K562 treated with DMSO at 1 percent for 24 hours (cell line): ENCODE data around the gene C10orf53. TPM values are rescaled to one million over a fixed set of nuclear protein-coding genes. Genes with fewer than 3 reads are reported as not detected.

ENCODE experiments used
- total RNA-seq: library from RNA; unstranded; fragments of 300-600 nt; gene quantifications from 2 replicates; pipeline ENCODE4 v1.2.3, GENCODE V29; 2022; ENCODE audit warnings: low read depth; ENCODE audit not compliant: insufficient read depth

Gene C10orf53, protein sequence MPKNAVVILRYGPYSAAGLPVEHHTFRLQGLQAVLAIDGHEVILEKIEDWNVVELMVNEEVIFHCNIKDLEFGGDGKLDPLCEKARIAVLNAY
- not detected in 2 replicates for total RNA-seq

DNA sequence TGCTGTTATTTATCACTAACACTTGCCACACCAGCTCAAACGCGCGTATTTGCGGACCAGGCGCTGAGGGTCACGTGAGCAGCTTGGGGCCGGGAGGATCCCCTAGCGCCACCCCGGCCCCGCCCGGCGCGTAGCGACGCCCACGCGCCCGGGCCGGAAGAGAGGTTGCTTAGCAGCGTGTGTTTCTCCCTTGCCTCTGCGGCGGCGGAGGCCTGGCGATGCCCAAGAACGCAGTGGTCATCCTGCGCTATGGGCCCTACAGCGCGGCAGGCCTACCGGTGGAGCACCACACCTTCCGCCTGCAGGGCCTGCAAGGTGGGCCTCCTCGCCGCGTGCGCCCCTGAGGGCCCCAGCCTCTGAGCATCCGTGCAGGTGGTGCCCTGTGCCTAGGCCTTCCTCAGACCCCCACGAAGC is at the start of gene C10orf53:
C10orf53 (plus strand) TSS at position 172 of the 414 bp plus-strand sequence; CDS start at position 219, 47 bp downstream.

Other genes starting within 250 kb of the C10orf53 start
- gene ERCC6, start 140.5 kb upstream of the C10orf53 start, total RNA-seq = 7.5 and 9.2 TPM in 2 replicates
- gene SLC18A3, start 69.3 kb upstream of the C10orf53 start, total RNA-seq = not detected in 2 replicates
- not detected in 2 replicates for gene CHAT, start 65.6 kb upstream of the C10orf53 start, total RNA-seq
- 0.63 and 0.97 TPM in 2 replicates for gene OGDHL, start 82.7 kb downstream of the C10orf53 start, total RNA-seq